GM18526 (cell line): Measurements from ENCODE around the gene ACOT9.
A peak's percentile ranks its signal among the peaks of the same experiment; 100 is the strongest.

Experiments
- POLR2A ChIP-seq: IDR thresholded peaks from 3 replicates; pipeline ENCODE4 v1.6.1; 2011; ENCODE audit not compliant: insufficient read length; ENCODE audit errors: extremely low read depth

ACOT9 gene

GRCh38 chrX:23667239-23668177 is 75.6 kb downstream of the ACOT9 start, which contains the start of gene PRDX4:
Gene PRDX4, plus strand, starts transcription at chrX:23667493. Its CDS starts 78 bp downstream, at chrX:23667571.
- peak; percentile 56 for TF ChIP-seq POLR2A

GRCh38 chrX:23666282-23666681 is 76.8 kb downstream of the ACOT9 start:
- no peak for TF ChIP-seq POLR2A

- TF ChIP-seq POLR2A = no peak
These were observed 78.6 kb downstream of the ACOT9 start for GRCh38 chrX:23664496-23664895.

- no peak for TF ChIP-seq POLR2A
These were observed 80.2 kb downstream of the ACOT9 start for GRCh38 chrX:23662853-23663252.

GRCh38 chrX:23662187-23662586 is 80.9 kb downstream of the ACOT9 start:
- no peak for TF ChIP-seq POLR2A

- no peak for TF ChIP-seq POLR2A
These were observed 81.4 kb downstream of the ACOT9 start for GRCh38 chrX:23661671-23662070.

GRCh38 chrX:23660766-23661132 is 82.3 kb downstream of the ACOT9 start:
- TF ChIP-seq POLR2A = no peak

- TF ChIP-seq POLR2A = no peak
These were observed 83.7 kb downstream of the ACOT9 start for GRCh38 chrX:23659339-23659738.

GRCh38 chrX:23656684-23657083 is 86.4 kb downstream of the ACOT9 start:
- no peak for TF ChIP-seq POLR2A

- no peak for TF ChIP-seq POLR2A
These were observed 87.0 kb downstream of the ACOT9 start for GRCh38 chrX:23656091-23656490.
